Heart left ventricle (tissue), 16 donors: ENCODE measurements around the gene PBX1. TPM values are rescaled to one million over a fixed set of nuclear protein-coding genes. Genes with fewer than 3 reads are reported as not detected.

ENCODE experiments used
- ATAC-seq, 4 donors: fragments of 200-7000 bp; cut with Tn5 transposase; one replicate each; pipeline ENCODE4 v1.9.1; 2020 to 2022; ENCODE audit warnings: moderate library complexity in 4 of 4, mild to moderate bottlenecking in 3 of 4, moderate number of reproducible peaks in 1 of 4
- DNase-seq, 5 donors: peaks; one replicate each; pipeline ENCODE4 v3.0.0-alpha.2; 2020
- H3K27ac ChIP-seq, 12 donors: fragments of 200-600 bp; sonication (generic) in 4 of 12; one replicate each; pipeline versions ENCODE4 v1.5.0 to v1.8.0; 2016 to 2022; ENCODE audit warnings: mild to moderate bottlenecking in 2 of 12
- H3K27me3 ChIP-seq, 9 donors: fragments of 200-600 bp; sonication (generic) in 2 of 9; one replicate each; pipeline versions ENCODE4 v1.5.1 to v1.8.0; 2016 to 2022; ENCODE audit warnings: mild to moderate bottlenecking in 3 of 9
- H3K36me3 ChIP-seq, 9 donors: fragments of 200-600 bp; sonication (generic) in 2 of 9; one replicate each; pipeline versions ENCODE4 v1.5.0 to v1.8.0; 2018 to 2022; ENCODE audit warnings: mild to moderate bottlenecking in 2 of 9
- H3K4me1 ChIP-seq, 12 donors: fragments of 200-600 bp; sonication (generic) in 4 of 12; one replicate each; pipeline versions ENCODE4 v1.5.0 to v1.8.0; 2016 to 2022; ENCODE audit warnings: mild to moderate bottlenecking in 3 of 12
- H3K4me3 ChIP-seq, 12 donors: fragments of 200-600 bp; sonication (generic) in 4 of 12; one replicate each; pipeline versions ENCODE4 v1.5.0 to v1.8.0; 2017 to 2022; ENCODE audit warnings: mild to moderate bottlenecking in 9 of 12, moderate library complexity in 4 of 12
- H3K9me3 ChIP-seq, 12 donors: fragments of 200-600 bp; sonication (generic) in 4 of 12; one replicate each; pipeline versions ENCODE4 v1.5.0 to v1.8.0; 2016 to 2022; ENCODE audit warnings: mild to moderate bottlenecking in 1 of 12
- POLR2A ChIP-seq, 2 donors: fragments of 450-650 bp; IDR thresholded peaks; one replicate each; pipeline ENCODE4 v1.6.1; 2017; ENCODE audit warnings: antibody characterized with exemption in 2 of 2, mild to moderate bottlenecking in 2 of 2, moderate library complexity in 2 of 2
- WGBS, 4 donors: extraction: QIAGEN DNeasy Blood & Tissue Kit in 2 of 4; methylation state at CpG; one replicate each; pipeline versions ENCODE4 v1.1.5 to v1.1.7; 2013 to 2018; 5-methylcytosine and 5-hydroxymethylcytosine counted together
- intact Hi-C, 10 donors: fragments of 100-400 bp; cut with DNase I; formaldehyde crosslinking; loops; one replicate each; pipeline versions ENCODE4 v1.11.1 to v1.14.2; 2022
- polyA plus RNA-seq, 2 donors: library from polyadenylated mRNA; stranded (reverse); fragments of 200-250 nt; gene quantifications; one replicate each; pipeline ENCODE4 v1.2.3, GENCODE V29; 2013
- total RNA-seq, 9 donors: library from RNA; depleted of rRNA in 2 of 9; stranded (reverse); fragments of >200 nt in 2 of 9; fragmentation: NEBNext Ultra II Directional in 3 of 9; extraction: Animal tissue kit (Norgen Biotek cat#: 25700) in 3 of 9; gene quantifications; one replicate each; pipeline versions ENCODE4 v1.1.0 to v1.2.4, GENCODE V29; 2016 to 2023
- TF ChIP-seq, protein P1 (sequence below), 12 donors: fragments of 200-600 bp; sonication (generic) in 4 of 12; IDR thresholded peaks; one replicate each; pipeline versions ENCODE4 v1.5.0 to v1.8.0; 2018 to 2022; ENCODE audit warnings: antibody characterized with exemption in 12 of 12, mild to moderate bottlenecking in 5 of 12
- donor health status: ischemic (EF 13 %, LVEDD 7.1; RV severe dilation, severe dysfunction).
- donor health status: healthy with polysubstance abuse.
- donor health status: DM: no; HTN: yes; CAD: no.
- donor health status: DM: no; HTN: no; CAD: no.
- donor health status: ischemic (EF 25% LVEDD 6.9; RV normal size, moderate dysfunction).
- donor health status: ischemic (EF 25% LVEDD 5.7; RV mildly dilated, moderate dysfunction).
- donor health status: healthy.
- donor health status: DM: yes; HTN: yes; CAD: no.
- donor health status: ischemic (EF 35%, LVEDD 5.7; RV mildly dilated, moderate dysfunction).
- donor health status: nonischemic (EF 11% LVEDD 7.7; RV severe dilation, severe dysfunction).
- donor health status: DM: yes; HTN: yes; CAD: no.
- donor health status: PGD.
- donor health status: ischemic (EF 29% LVEDD 5.4; RV normal size, mild dysfunction).
- donor health status: nonischemic (EF 23%, LVEDD 6.1; RV moderate dilation, normal function).

Gene PBX1
- total and polyA plus RNA-seq, 11 donors = 15.2 to 78.2 (median 59.1) TPM

DNA sequence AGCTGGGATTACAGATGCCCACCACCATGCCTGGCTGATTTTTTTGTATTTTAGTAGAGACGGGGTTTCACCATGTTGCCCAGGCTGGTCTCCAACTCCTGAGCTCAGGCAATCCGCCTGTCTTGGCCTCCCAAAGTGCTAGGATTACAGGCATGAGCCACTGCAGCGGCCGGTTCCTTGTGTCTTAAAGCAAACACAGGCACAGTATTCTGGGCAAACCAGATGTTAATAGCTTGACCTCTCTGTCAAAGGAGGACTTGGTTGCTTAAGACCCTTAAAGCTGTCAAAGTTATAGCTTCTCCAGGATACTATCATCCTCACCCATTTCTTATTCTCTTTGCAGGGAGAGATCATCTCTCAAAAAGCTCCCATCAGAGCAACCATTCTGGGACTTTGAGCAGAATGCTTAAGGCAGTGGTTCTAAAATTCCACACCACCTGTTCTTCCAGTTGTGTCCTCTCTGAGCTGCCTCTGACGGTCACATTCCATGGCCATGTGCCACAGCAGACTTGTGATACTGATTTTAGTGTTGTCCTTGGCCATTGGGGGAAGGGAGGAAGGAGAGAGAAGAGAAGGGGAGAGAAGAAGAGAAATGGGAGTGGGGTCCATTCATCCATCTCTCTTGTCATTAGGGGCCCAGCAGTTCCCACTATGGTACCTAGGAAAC, 81.8 kb downstream of the PBX1 start:
- ATAC-seq (peak in 1 of 4 donors; percentile 30), DNase-seq (peak in 3 of 5 donors; percentile 45 to 63 (median 47))
- H3K4me3 ChIP-seq = no peak overlapping the region
- 57 to 75% (median 74%) methylated on average over 5 of the region's 5 CpGs for WGBS, 4 donors
- TF ChIP-seq, protein P1, sequence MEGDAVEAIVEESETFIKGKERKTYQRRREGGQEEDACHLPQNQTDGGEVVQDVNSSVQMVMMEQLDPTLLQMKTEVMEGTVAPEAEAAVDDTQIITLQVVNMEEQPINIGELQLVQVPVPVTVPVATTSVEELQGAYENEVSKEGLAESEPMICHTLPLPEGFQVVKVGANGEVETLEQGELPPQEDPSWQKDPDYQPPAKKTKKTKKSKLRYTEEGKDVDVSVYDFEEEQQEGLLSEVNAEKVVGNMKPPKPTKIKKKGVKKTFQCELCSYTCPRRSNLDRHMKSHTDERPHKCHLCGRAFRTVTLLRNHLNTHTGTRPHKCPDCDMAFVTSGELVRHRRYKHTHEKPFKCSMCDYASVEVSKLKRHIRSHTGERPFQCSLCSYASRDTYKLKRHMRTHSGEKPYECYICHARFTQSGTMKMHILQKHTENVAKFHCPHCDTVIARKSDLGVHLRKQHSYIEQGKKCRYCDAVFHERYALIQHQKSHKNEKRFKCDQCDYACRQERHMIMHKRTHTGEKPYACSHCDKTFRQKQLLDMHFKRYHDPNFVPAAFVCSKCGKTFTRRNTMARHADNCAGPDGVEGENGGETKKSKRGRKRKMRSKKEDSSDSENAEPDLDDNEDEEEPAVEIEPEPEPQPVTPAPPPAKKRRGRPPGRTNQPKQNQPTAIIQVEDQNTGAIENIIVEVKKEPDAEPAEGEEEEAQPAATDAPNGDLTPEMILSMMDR (IDR thresholded peaks at IDR 0.05) = no peak
- no peak for TF ChIP-seq POLR2A (IDR thresholded peaks at IDR 0.05)
- intact Hi-C loops = loop anchor here in 1 of 10 donors (5.0 kb wide), 1 partner anchor 71 kb away; no protein-coding TSS in a partner anchor
- no peaks in the 10 kb centered on the region for H3K27me3 ChIP-seq
- H3K36me3 ChIP-seq = no peaks in the 10 kb centered on the region
- peak overlapping the region in 11 of 12 donors; percentile 15 to 91 (median 82) for H3K27ac ChIP-seq
- H3K4me1 ChIP-seq = peaks cover 0 to 96% (median 62%) of the 10 kb centered on the region in 12 donors
- H3K9me3 ChIP-seq = no peaks in the 10 kb centered on the region

DNA sequence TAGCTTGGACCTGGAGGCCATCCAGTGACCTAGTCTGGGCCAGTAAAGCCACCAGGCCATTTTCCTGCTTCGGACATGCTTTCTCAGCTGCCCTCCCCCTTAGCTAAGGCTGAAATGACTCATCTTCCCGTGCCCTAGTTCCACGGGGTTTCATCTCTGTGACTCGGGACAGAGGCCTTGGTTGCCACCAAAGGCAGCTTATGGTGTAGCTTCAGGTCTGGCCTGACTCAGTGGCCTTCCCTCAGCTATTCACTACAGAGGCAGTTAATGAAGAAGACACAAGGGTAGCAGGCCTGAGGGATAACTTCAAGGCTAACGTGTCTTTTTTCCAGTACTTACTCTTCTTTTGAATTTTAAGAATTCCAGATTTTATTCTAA, 82.4 kb downstream of the PBX1 start:
- Histone ChIP-seq H3K27me3 (no peaks in the 10 kb centered on the region), H3K9me3 (no peaks in the 10 kb centered on the region), H3K36me3 (peaks cover 0 to 2% (median 0%) of the 10 kb centered on the region in 9 donors), H3K4me1 (peaks cover 0 to 91% (median 58%) of the 10 kb centered on the region in 12 donors), H3K4me3 (no peak overlapping the region), H3K27ac (peak overlapping the region in 10 of 12 donors; percentile 24 to 91 (median 84))
- 50 to 70% (median 55%) methylated on average over 5 of the region's 5 CpGs for WGBS, 4 donors
- DNase-seq (no peak), ATAC-seq (no peak)
- intact Hi-C loops = loop anchor here in 1 of 10 donors (5.0 kb wide), 1 partner anchor 71 kb away; no protein-coding TSS in a partner anchor
- TF ChIP-seq, protein P1 (IDR thresholded peaks at IDR 0.05) = no peak
- no peak for TF ChIP-seq POLR2A (IDR thresholded peaks at IDR 0.05)

DNA sequence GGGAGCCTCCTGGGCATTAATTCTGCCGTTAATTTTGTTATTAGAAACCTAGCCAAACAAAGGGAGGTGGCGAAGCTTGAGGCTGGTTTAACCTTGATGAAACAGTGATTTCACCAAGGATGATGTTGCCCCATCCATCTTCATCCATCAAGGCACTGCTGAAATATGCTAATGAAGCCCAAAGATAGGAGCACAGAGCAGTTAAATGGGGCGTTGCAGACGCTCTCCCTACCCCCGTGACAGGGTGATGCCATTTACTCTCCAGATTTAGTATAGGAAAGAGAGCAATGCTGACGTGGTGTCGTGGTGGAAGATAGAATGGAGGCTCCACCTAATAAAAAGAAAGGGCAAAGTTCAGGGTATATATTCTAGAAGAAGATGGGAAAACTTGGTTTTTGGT, 84.0 kb downstream of the PBX1 start:
- ATAC-seq = no peak
- DNase-seq = no peak
- Histone ChIP-seq H3K4me1 (peaks cover 0 to 91% (median 53%) of the 10 kb centered on the region in 12 donors), H3K27ac (peak overlapping the region in 4 of 12 donors; percentile 40 to 86 (median 83)), H3K36me3 (peaks cover 0 to 4% (median 0%) of the 10 kb centered on the region in 9 donors), H3K9me3 (no peaks in the 10 kb centered on the region), H3K27me3 (no peaks in the 10 kb centered on the region), H3K4me3 (no peak overlapping the region)
- intact Hi-C loops = loop anchor here in 1 of 10 donors (5.0 kb wide), 1 partner anchor 69 kb away; no protein-coding TSS in a partner anchor
- 72 to 79% (median 76%) methylated on average over 7 of the region's 7 CpGs for WGBS, 4 donors
- no peak for TF ChIP-seq POLR2A (IDR thresholded peaks at IDR 0.05)
- TF ChIP-seq, protein P1 (IDR thresholded peaks at IDR 0.05) = no peak

DNA sequence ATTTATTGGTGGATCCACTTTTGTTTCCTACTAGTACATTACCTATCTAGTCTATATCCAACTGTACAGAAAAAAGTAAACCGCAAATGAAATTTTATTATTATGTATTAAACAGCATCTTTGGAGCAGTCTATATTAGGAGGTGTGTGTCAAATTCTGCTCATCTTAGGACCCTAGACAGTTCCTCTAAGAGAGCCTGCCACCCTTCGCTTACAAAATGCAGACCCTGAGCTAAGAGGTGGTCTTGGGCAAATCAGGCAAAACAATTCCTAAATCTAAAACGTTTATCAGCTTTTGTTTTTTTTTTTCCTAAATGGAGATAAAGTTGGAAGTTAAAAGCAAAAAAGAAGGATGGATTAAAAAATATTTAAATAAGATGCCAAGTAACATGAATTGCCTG, 85.3 kb downstream of the PBX1 start:
- no peaks in the 10 kb centered on the region for H3K27me3 ChIP-seq
- H3K9me3 ChIP-seq = no peaks in the 10 kb centered on the region
- no peak for ATAC-seq
- no peak overlapping the region for H3K4me3 ChIP-seq
- intact Hi-C loops = loop anchor here in 1 of 10 donors (5.0 kb wide), 1 partner anchor 68 kb away; no protein-coding TSS in a partner anchor
- TF ChIP-seq, protein P1 (IDR thresholded peaks at IDR 0.05) = no peak
- no peak for TF ChIP-seq POLR2A (IDR thresholded peaks at IDR 0.05)
- H3K27ac ChIP-seq = peak overlapping the region in 6 of 12 donors; percentile 1 to 80 (median 19)
- peaks cover 0 to 92% (median 52%) of the 10 kb centered on the region in 12 donors for H3K4me1 ChIP-seq
- H3K36me3 ChIP-seq = peaks cover 0 to 4% (median 0%) of the 10 kb centered on the region in 9 donors
- WGBS, 4 donors = 70 to 78% (median 73%) methylated on average over 3 of the region's 3 CpGs
- no peak for DNase-seq
